Calu3 (cell line): ENCODE results near the gene MACROD2. TPM values are rescaled to one million over a fixed set of nuclear protein-coding genes. Genes with fewer than 3 reads are reported as not detected.

Experiments used
- BruUV-seq: library from RNA; stranded (reverse); fragments of 400-500 nt; replicated peaks from 2 replicates; lab custom pipeline; 2021; lab: Mats Ljungman, UMichigan
- CTCF ChIA-PET: fragments of 300-600 bp; sonication (Branson Sonifier 250); formaldehyde crosslinking; loops from one replicate; lab custom pipeline; 2022; ENCODE audit warnings: antibody characterized with exemption; lab: Charles Lee
- DNase-seq: peaks from one replicate; pipeline ENCODE4 v3.0.0; 2022
- H3K27ac Mint-ChIP-seq: one replicate; pipeline ENCODE4 v1.8.0; 2022; ENCODE audit warnings: mixed read lengths; ENCODE audit not compliant: unreplicated experiment
- H3K27me3 Mint-ChIP-seq: one replicate; pipeline ENCODE4 v1.8.0; 2022; ENCODE audit warnings: mixed read lengths; ENCODE audit not compliant: unreplicated experiment
- H3K36me3 Mint-ChIP-seq: one replicate; pipeline ENCODE4 v1.8.0; 2022; ENCODE audit warnings: mild to moderate bottlenecking, moderate library complexity, mixed read lengths; ENCODE audit not compliant: insufficient read depth, unreplicated experiment
- H3K4me1 Mint-ChIP-seq: one replicate; pipeline ENCODE4 v1.8.0; 2022; ENCODE audit warnings: mild to moderate bottlenecking, low read depth, mixed read lengths; ENCODE audit not compliant: unreplicated experiment
- H3K4me3 Mint-ChIP-seq: one replicate; pipeline ENCODE4 v1.8.0; 2022; ENCODE audit warnings: mild to moderate bottlenecking, low read depth, moderate library complexity, mixed read lengths; ENCODE audit not compliant: unreplicated experiment
- H3K9me3 Mint-ChIP-seq: one replicate; pipeline ENCODE4 v1.8.0; 2022; ENCODE audit warnings: low read depth, mixed read lengths; ENCODE audit not compliant: unreplicated experiment
- intact Hi-C: fragments of 100-400 bp; cut with micrococcal nuclease; formaldehyde crosslinking; loops from one replicate; pipeline ENCODE4 v1.10.0; 2022; ENCODE audit not compliant: unreplicated experiment
- total RNA-seq: library from RNA; stranded (reverse); gene quantifications from 2 replicates; pipeline ENCODE4 v1.2.3, GENCODE V29; 2022
- TF ChIP-seq, protein P1 (sequence below): fragments of 200-600 bp; IDR thresholded peaks from one replicate; pipeline ENCODE4 v1.8.0; 2022; ENCODE audit warnings: antibody characterized with exemption; ENCODE audit not compliant: unreplicated experiment

Gene MACROD2
- total RNA-seq, 1 experiment from 2014 or later, result 29.4 TPM

DNA sequence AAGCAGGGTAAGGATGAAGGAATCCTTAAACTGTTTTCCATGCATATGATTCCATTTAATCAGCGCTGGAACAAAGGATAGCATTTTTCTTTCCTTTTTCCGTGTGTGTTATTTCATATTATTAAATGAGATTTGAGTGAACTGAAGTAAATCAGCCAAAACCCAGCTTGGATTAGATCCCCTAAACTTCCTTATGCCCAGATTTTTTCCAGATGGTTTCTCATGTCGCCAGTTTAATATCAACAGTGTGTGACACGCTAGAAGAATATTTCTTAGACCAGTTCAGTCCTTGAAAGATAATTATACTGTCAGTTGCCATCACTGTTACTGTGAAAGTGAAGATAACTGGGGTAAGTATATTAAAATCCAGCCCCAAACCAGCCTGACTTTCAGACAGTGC lies 1568.5 kb downstream of the MACROD2 start:
- H3K4me1 Mint-ChIP-seq, result no peaks in the 10 kb centered on the region
- no peak for DNase-seq
- TF ChIP-seq, protein P1, sequence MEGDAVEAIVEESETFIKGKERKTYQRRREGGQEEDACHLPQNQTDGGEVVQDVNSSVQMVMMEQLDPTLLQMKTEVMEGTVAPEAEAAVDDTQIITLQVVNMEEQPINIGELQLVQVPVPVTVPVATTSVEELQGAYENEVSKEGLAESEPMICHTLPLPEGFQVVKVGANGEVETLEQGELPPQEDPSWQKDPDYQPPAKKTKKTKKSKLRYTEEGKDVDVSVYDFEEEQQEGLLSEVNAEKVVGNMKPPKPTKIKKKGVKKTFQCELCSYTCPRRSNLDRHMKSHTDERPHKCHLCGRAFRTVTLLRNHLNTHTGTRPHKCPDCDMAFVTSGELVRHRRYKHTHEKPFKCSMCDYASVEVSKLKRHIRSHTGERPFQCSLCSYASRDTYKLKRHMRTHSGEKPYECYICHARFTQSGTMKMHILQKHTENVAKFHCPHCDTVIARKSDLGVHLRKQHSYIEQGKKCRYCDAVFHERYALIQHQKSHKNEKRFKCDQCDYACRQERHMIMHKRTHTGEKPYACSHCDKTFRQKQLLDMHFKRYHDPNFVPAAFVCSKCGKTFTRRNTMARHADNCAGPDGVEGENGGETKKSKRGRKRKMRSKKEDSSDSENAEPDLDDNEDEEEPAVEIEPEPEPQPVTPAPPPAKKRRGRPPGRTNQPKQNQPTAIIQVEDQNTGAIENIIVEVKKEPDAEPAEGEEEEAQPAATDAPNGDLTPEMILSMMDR, result no peak
- intact Hi-C loops, result no loop called here
- CTCF ChIA-PET, result no interaction called here
- no TSS peak for BruUV-seq
- H3K9me3 Mint-ChIP-seq, result no peaks in the 10 kb centered on the region
- H3K36me3 Mint-ChIP-seq, result no peaks in the 10 kb centered on the region
- H3K4me3 Mint-ChIP-seq, result no peak overlapping the region
- no peak overlapping the region for H3K27ac Mint-ChIP-seq
- H3K27me3 Mint-ChIP-seq, result no peaks in the 10 kb centered on the region

DNA sequence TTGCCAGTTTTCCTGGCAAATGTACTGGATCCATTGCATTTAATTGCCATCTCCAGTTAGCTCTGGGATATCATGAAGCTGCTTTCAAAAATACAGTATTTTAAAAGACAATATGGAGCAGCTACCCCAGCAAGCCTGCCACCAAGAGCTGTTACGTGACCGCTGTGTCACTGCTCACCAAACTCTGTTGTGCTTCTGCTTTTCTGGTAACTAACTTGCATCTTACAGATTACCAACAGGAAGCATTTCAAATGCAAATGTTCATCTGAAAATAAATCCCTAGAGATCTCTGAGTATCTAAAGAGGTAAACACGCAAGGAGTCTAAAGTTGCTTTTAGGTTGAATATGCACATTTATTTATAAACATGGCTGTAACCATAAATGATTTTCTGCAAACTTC lies 1569.7 kb downstream of the MACROD2 start:
- CTCF ChIA-PET, result no interaction called here
- no TSS peak for BruUV-seq
- Mint-ChIP-seq H3K9me3 (no peaks in the 10 kb centered on the region), H3K27ac (no peak overlapping the region), H3K4me3 (no peak overlapping the region), H3K36me3 (no peaks in the 10 kb centered on the region), H3K4me1 (no peaks in the 10 kb centered on the region), H3K27me3 (no peaks in the 10 kb centered on the region)
- no peak for DNase-seq
- intact Hi-C loops, result no loop called here
- TF ChIP-seq, protein P1, result no peak

DNA sequence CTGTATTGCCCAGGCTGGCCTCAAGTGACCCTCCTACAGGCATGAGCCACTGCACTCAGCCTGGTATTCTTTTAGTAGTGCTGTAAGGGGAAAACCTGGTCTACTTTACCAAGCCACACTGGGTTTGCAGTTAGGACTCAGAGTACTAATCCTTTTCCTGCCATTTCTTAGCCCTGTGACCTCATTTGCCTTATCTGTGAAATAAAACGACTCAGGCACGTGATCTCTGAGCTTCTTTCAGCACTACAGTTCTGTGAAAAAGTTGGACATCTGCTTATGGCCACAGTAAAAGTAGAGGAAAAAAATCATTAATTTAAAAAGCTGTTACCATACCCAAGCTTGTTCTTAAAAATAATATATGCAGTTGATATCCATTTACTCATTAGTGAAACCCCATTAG lies 1570.5 kb downstream of the MACROD2 start:
- Mint-ChIP-seq H3K4me1 (no peaks in the 10 kb centered on the region), H3K36me3 (no peaks in the 10 kb centered on the region), H3K4me3 (no peak overlapping the region), H3K27ac (no peak overlapping the region), H3K27me3 (no peaks in the 10 kb centered on the region), H3K9me3 (no peaks in the 10 kb centered on the region)
- no peak for DNase-seq
- intact Hi-C loops, result no loop called here
- CTCF ChIA-PET, result no interaction called here
- TF ChIP-seq, protein P1, result no peak
- BruUV-seq, result no TSS peak

DNA sequence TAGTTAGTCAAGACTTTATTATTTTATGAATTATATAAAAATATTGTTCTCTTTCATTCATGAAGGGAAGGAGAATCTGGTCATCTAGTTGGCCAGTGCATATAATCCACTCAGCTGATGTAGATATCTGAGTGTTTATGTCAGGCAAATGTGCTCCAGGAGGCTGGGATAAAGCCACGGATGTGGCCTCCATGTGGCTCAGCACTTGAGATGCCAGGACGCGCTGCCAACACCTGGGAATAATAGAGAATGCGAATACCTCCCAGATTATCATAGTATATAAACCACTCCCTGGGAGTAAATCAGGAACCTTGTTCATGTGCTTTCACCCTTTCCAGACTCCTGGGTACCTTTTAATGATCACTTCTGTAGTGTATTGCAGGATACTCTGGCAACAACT lies 1571.9 kb downstream of the MACROD2 start:
- Mint-ChIP-seq H3K27ac (no peak overlapping the region), H3K27me3 (no peaks in the 10 kb centered on the region), H3K9me3 (no peaks in the 10 kb centered on the region), H3K4me1 (no peaks in the 10 kb centered on the region), H3K36me3 (no peaks in the 10 kb centered on the region), H3K4me3 (no peak overlapping the region)
- intact Hi-C loops, result no loop called here
- TF ChIP-seq, protein P1, result no peak
- CTCF ChIA-PET, result no interaction called here
- BruUV-seq, result no TSS peak
- DNase-seq, result no peak
